Ovary (tissue), 3 donors: Measurements from ENCODE around the gene RASSF10.

Experiments
- EP300 ChIP-seq: sonication (generic); formaldehyde crosslinking; IDR thresholded peaks from one replicate; pipeline ENCODE4 v1.6.1; 2017; ENCODE audit warnings: antibody characterized with exemption
- POLR2A ChIP-seq: fragments of 450-650 bp; IDR thresholded peaks from one replicate; pipeline ENCODE4 v1.6.1; 2017; ENCODE audit warnings: antibody characterized with exemption, mild to moderate bottlenecking, moderate library complexity
- TF ChIP-seq, protein P1 (sequence below), 3 donors: fragments of 450-650 bp in 2 of 3; fragments of 200-600 bp in 1 of 3; IDR thresholded peaks; one replicate each; pipeline versions ENCODE4 v1.5.1 to v1.8.0; 2016 to 2022; ENCODE audit warnings: antibody characterized with exemption in 3 of 3, mild to moderate bottlenecking in 1 of 3
- donor health status: DM: no; HTN: no; CAD: no.

DNA sequence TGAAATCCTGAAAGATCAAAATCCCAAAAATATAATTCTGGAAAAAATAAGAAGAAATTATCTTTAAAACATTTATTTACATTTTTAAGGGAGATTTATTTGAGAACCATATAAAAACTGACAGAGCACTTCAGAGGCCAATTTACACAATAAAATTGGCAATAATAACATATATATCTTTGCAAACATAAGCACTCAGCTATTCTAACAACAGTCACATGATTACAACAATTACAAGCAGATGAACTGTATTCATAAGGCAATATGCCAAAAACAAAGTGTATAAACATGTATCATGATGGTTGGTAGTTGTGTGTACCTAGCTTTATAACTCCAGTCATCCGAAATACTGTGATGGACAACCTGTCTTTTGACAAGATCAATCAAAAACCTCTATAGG, 17.7 kb upstream of the RASSF10 start:
- TF ChIP-seq, protein P1, sequence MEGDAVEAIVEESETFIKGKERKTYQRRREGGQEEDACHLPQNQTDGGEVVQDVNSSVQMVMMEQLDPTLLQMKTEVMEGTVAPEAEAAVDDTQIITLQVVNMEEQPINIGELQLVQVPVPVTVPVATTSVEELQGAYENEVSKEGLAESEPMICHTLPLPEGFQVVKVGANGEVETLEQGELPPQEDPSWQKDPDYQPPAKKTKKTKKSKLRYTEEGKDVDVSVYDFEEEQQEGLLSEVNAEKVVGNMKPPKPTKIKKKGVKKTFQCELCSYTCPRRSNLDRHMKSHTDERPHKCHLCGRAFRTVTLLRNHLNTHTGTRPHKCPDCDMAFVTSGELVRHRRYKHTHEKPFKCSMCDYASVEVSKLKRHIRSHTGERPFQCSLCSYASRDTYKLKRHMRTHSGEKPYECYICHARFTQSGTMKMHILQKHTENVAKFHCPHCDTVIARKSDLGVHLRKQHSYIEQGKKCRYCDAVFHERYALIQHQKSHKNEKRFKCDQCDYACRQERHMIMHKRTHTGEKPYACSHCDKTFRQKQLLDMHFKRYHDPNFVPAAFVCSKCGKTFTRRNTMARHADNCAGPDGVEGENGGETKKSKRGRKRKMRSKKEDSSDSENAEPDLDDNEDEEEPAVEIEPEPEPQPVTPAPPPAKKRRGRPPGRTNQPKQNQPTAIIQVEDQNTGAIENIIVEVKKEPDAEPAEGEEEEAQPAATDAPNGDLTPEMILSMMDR (IDR thresholded peaks at IDR 0.05), result no peak
- TF ChIP-seq EP300 (no peak), POLR2A (no peak)
